ENCODE measurements around the gene MYDGF.

Gene MYDGF

GRCh38 chr19:4710281-4710600, 40.1 kb upstream of the MYDGF start:
- Histone ChIP-seq H3K9me3 (ENCODE audit: control insufficient read depth, insufficient read depth, low read depth, low read length) (no peaks in the 10 kb centered on the region), H3K36me3 (ENCODE audit: control insufficient read depth, insufficient read depth, low read length) (peaks cover 69% of the 10 kb centered on the region), H3K4me3 (ENCODE audit: low read depth, low read length) (no peak overlapping the region), H3K4me1 (ENCODE audit: control insufficient read depth, insufficient read depth, low read length) (no peaks in the 10 kb centered on the region), H3K9ac (ENCODE audit: low read length) (no peak overlapping the region), H3K27ac (ENCODE audit: low read depth, low read length) (no peak overlapping the region), H3K27me3 (ENCODE audit: control insufficient read depth, insufficient read depth, low read length) (no peaks in the 10 kb centered on the region)

DNA sequence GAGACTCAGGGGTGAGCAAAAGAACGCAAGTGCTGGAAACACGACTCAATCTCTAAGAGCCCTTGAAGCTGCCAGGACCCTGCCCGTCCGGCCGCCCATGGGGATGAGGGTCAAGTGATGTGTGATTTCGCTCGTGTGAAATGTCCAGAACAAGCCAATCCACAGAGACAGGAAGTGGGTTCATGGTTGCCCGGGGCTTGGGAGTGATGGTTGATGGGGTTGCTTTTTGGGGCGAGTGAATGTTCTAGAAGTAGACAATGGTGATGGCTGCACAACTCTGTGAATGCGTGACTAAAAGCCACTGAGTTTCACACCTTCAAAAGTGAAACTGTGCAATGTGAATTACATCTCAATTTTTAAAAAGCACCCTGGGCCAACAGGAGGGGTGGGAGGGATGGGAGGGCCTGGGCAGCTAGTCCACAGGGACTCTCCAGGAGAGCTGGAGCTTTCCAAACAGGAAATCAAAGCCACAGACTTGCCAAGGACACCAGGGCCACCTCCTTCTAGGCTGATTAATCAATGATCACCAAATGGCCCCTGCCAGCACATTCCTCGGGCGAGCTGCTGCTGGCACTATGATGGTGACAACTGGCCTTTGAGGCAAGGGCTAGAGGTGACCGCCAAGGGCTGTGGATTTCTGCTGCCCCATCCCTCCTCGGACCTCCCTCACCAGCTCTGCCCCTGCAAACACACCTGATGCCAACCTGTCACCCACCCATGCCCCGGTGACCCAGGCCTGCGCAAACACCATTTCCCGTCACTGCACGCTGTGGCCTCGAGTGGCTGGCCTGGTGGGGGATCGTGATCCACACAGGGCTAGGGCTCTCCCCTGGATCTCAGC, 39.5 kb upstream of the MYDGF start:
- Histone ChIP-seq H3K9ac (ENCODE audit: low read length) (no peak overlapping the region), H3K4me3 (ENCODE audit: low read depth, low read length) (no peak overlapping the region), H3K9me3 (ENCODE audit: control insufficient read depth, insufficient read depth, low read depth, low read length) (no peaks in the 10 kb centered on the region), H3K36me3 (ENCODE audit: control insufficient read depth, insufficient read depth, low read length) (peaks cover 71% of the 10 kb centered on the region), H3K27me3 (ENCODE audit: control insufficient read depth, insufficient read depth, low read length) (no peaks in the 10 kb centered on the region), H3K27ac (ENCODE audit: low read depth, low read length) (no peak overlapping the region), H3K4me1 (ENCODE audit: control insufficient read depth, insufficient read depth, low read length) (no peaks in the 10 kb centered on the region)

- Histone ChIP-seq H3K4me3 (ENCODE audit: low read depth, low read length) (no peak overlapping the region), H3K4me1 (ENCODE audit: control insufficient read depth, insufficient read depth, low read length) (no peaks in the 10 kb centered on the region), H3K9me3 (ENCODE audit: control insufficient read depth, insufficient read depth, low read depth, low read length) (no peaks in the 10 kb centered on the region), H3K36me3 (ENCODE audit: control insufficient read depth, insufficient read depth, low read length) (peaks cover 70% of the 10 kb centered on the region), H3K27me3 (ENCODE audit: control insufficient read depth, insufficient read depth, low read length) (no peaks in the 10 kb centered on the region), H3K27ac (ENCODE audit: low read depth, low read length) (no peak overlapping the region), H3K9ac (ENCODE audit: low read length) (no peak overlapping the region)
These were observed 38.0 kb upstream of the MYDGF start for GRCh38 chr19:4707956-4708650.

DNA sequence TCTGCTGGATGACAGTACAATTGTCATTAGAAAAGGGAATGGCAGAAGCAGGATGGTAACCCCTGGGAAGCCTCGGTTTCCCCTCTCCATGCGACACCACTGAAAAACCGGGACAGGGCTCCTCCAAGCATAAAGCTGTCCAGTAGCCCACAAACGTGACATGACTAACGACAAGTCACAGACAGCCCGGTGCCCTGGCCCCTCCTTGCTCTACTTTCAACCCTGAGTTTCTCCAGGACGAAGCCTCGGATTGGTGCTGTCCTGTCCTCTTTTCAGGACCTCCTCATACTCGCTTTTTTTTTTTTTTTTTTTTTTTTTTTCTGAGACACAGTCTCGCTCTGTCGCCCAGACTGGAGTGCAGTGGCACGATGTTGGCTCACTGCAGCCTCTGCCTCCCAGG, 37.2 kb upstream of the MYDGF start:
- Histone ChIP-seq H3K4me3 (ENCODE audit: low read depth, low read length) (no peak overlapping the region), H3K4me1 (ENCODE audit: control insufficient read depth, insufficient read depth, low read length) (no peaks in the 10 kb centered on the region), H3K27ac (ENCODE audit: low read depth, low read length) (no peak overlapping the region), H3K9ac (ENCODE audit: low read length) (no peak overlapping the region), H3K27me3 (ENCODE audit: control insufficient read depth, insufficient read depth, low read length) (no peaks in the 10 kb centered on the region), H3K36me3 (ENCODE audit: control insufficient read depth, insufficient read depth, low read length) (peaks cover 70% of the 10 kb centered on the region), H3K9me3 (ENCODE audit: control insufficient read depth, insufficient read depth, low read depth, low read length) (no peaks in the 10 kb centered on the region)

DNA sequence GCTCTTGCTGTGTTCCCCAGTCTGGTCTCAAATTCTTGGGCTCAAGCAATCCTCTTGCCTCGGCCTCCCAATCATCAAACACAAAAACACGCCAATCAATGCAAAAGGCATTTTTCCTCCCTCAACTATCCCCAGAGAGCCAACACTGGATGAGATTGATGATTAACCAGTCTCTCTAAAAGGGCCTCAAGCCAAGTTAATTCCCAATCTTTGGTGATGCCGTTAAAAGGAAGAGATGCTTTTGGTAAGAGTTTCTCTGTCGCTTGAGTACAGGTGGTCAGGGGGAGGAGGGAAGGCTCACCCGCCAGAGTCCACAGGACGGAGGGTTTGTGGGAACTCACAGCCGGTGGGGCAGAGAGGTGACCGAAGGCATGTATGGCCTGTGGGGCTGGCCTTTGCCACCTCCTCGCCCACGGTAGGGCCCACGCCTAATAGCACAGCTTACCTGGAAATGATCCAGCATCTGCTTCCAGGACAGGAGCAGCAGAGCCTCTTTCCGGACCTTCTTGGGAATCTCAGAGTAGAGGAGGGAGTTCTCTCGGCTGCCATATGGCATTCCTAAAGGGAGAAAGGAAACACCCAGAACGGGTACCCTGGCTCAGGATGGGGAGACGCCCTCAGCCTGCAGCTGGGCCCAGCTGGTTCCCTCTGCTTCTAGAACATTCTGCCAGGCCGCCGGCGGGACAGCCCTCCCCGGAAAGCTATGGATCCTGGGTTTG, 35.4 kb upstream of the MYDGF start:
- no peaks in the 10 kb centered on the region for H3K27me3 ChIP-seq (ENCODE audit: control insufficient read depth, insufficient read depth, low read length)
- H3K9me3 ChIP-seq (ENCODE audit: control insufficient read depth, insufficient read depth, low read depth, low read length), result no peaks in the 10 kb centered on the region
- H3K4me3 ChIP-seq (ENCODE audit: low read depth, low read length), result no peak overlapping the region
- H3K4me1 ChIP-seq (ENCODE audit: control insufficient read depth, insufficient read depth, low read length), result no peaks in the 10 kb centered on the region
- no peak overlapping the region for H3K27ac ChIP-seq (ENCODE audit: low read depth, low read length)
- H3K36me3 ChIP-seq (ENCODE audit: control insufficient read depth, insufficient read depth, low read length), result peaks cover 73% of the 10 kb centered on the region
- no peak overlapping the region for H3K9ac ChIP-seq (ENCODE audit: low read length)

DNA sequence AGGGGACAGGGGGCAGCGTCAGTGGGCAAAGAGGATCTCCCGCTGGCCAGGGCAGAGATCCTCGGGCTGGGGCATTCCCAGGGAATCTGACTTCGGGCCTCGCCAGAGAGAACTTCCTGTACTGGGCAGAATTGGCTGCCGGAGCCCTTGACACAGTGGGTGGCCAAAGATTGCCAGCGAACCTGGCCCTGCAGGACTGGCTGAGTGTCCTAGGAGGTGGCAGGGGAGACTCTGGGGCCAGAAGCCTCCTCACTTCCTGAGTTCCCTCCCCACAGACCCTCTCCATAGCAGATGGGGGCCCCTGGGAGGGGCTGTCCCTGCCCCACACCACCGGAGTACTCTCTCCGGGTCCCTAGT, 34.2 kb upstream of the MYDGF start:
- Histone ChIP-seq H3K9me3 (ENCODE audit: control insufficient read depth, insufficient read depth, low read depth, low read length) (no peaks in the 10 kb centered on the region), H3K27me3 (ENCODE audit: control insufficient read depth, insufficient read depth, low read length) (no peaks in the 10 kb centered on the region), H3K9ac (ENCODE audit: low read length) (no peak overlapping the region), H3K4me3 (ENCODE audit: low read depth, low read length) (no peak overlapping the region), H3K27ac (ENCODE audit: low read depth, low read length) (no peak overlapping the region), H3K4me1 (ENCODE audit: control insufficient read depth, insufficient read depth, low read length) (no peaks in the 10 kb centered on the region), H3K36me3 (ENCODE audit: control insufficient read depth, insufficient read depth, low read length) (peaks cover 73% of the 10 kb centered on the region)

DNA sequence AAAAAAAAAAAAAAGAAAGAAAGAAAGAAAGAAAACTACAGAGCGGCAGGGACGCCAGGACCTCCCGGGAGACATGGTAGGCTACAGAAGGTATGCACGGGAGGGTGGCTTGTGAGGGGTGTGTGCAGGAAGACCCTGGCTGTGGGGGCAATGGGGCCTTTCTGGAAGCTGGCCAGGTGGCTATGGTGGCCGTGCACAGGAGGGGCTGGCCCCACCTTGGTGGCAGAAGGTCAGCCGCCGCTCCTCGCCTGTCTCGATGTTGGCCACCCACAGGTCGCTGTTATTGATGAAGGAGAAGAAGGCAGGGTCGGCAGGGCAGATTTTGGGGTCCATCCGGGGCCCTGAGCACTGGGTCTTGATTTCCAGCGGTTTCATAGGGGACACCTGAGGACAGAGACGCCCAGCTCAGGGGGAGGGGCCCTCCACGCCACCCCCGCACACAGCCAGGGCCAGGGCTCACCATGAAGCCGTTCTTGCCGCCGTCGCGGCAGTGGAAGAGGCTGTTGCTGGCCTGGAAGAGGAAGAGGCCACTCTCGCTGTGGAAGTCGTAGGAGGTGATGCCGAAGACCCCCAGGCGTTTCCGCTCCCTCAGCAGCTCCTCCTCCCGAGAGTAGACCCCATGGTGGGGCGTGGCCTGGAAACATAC, 33.7 kb upstream of the MYDGF start:
- H3K9me3 ChIP-seq (ENCODE audit: control insufficient read depth, insufficient read depth, low read depth, low read length), result no peaks in the 10 kb centered on the region
- H3K36me3 ChIP-seq (ENCODE audit: control insufficient read depth, insufficient read depth, low read length), result peaks cover 74% of the 10 kb centered on the region
- no peak overlapping the region for H3K4me3 ChIP-seq (ENCODE audit: low read depth, low read length)
- H3K27ac ChIP-seq (ENCODE audit: low read depth, low read length), result no peak overlapping the region
- H3K4me1 ChIP-seq (ENCODE audit: control insufficient read depth, insufficient read depth, low read length), result no peaks in the 10 kb centered on the region
- H3K27me3 ChIP-seq (ENCODE audit: control insufficient read depth, insufficient read depth, low read length), result no peaks in the 10 kb centered on the region
- no peak overlapping the region for H3K9ac ChIP-seq (ENCODE audit: low read length)

DNA sequence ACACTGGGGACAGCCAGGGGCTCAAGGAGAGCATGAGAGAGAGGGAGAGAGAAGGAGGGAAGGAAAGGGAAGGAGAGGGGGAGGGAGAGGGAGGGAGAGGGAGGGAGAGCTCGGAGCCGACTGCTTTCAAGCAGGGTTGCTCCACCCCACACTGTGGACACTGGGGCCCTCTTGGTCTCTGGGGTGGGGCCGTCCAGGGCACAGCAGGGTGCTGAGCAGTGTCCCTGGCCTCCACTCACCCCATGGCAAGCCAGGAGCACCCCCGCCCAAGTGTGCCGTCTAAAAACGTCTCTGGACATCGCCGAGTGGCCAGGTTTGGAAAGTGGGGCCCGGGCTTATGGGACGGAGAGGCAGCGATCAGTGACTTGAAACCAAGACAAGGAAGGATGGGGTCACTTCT, 32.6 kb upstream of the MYDGF start:
- no peaks in the 10 kb centered on the region for H3K4me1 ChIP-seq (ENCODE audit: control insufficient read depth, insufficient read depth, low read length)
- H3K9me3 ChIP-seq (ENCODE audit: control insufficient read depth, insufficient read depth, low read depth, low read length), result no peaks in the 10 kb centered on the region
- H3K27me3 ChIP-seq (ENCODE audit: control insufficient read depth, insufficient read depth, low read length), result no peaks in the 10 kb centered on the region
- peaks cover 83% of the 10 kb centered on the region for H3K36me3 ChIP-seq (ENCODE audit: control insufficient read depth, insufficient read depth, low read length)
- H3K4me3 ChIP-seq (ENCODE audit: low read depth, low read length), result no peak overlapping the region
- no peak overlapping the region for H3K27ac ChIP-seq (ENCODE audit: low read depth, low read length)
- H3K9ac ChIP-seq (ENCODE audit: low read length), result no peak overlapping the region

GRCh38 chr19:4701557-4701956, 31.4 kb upstream of the MYDGF start:
- Histone ChIP-seq H3K9me3 (ENCODE audit: control insufficient read depth, insufficient read depth, low read depth, low read length) (no peaks in the 10 kb centered on the region), H3K9ac (ENCODE audit: low read length) (no peak overlapping the region), H3K27me3 (ENCODE audit: control insufficient read depth, insufficient read depth, low read length) (no peaks in the 10 kb centered on the region), H3K4me1 (ENCODE audit: control insufficient read depth, insufficient read depth, low read length) (no peaks in the 10 kb centered on the region), H3K27ac (ENCODE audit: low read depth, low read length) (no peak overlapping the region), H3K4me3 (ENCODE audit: low read depth, low read length) (no peak overlapping the region), H3K36me3 (ENCODE audit: control insufficient read depth, insufficient read depth, low read length) (peaks cover 89% of the 10 kb centered on the region)

DNA sequence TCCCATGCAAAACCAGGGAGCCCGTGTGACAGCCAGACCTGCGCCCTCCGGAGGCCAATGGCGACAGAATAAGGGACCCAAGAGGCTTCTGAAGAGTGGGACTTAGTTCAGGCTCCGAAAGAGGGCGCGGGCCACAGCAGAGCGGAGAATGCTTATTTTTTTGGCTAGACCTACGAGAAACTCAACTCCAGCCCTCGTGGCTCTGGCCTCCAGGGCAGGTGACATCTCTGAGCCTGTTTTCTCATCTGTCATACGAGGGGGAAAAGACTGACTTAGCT, 30.5 kb upstream of the MYDGF start:
- H3K27ac ChIP-seq (ENCODE audit: low read depth, low read length), result no peak overlapping the region
- H3K9me3 ChIP-seq (ENCODE audit: control insufficient read depth, insufficient read depth, low read depth, low read length), result no peaks in the 10 kb centered on the region
- H3K9ac ChIP-seq (ENCODE audit: low read length), result no peak overlapping the region
- H3K36me3 ChIP-seq (ENCODE audit: control insufficient read depth, insufficient read depth, low read length), result peaks cover 91% of the 10 kb centered on the region
- H3K27me3 ChIP-seq (ENCODE audit: control insufficient read depth, insufficient read depth, low read length), result no peaks in the 10 kb centered on the region
- H3K4me1 ChIP-seq (ENCODE audit: control insufficient read depth, insufficient read depth, low read length), result no peaks in the 10 kb centered on the region
- H3K4me3 ChIP-seq (ENCODE audit: low read depth, low read length), result no peak overlapping the region

Measured in HUES6 (cell line).